SK-MEL-5 (cell line): ENCODE results near the gene DNALI1. TPM values are rescaled to one million over a fixed set of nuclear protein-coding genes. Genes with fewer than 3 reads are reported as not detected.
"Not testable (repeated sequence)": the region's sequence is repeated elsewhere in the genome, so short reads cannot be mapped to it uniquely, and the experiment has no call there.

Experiments
- DNase-seq: peaks from one replicate; pipeline ENCODE4 v3.0.0-alpha.2; 2016; ENCODE audit warnings: low read depth, low spot score
- in situ Hi-C: cut with HindIII; loops from 2 replicates; pipeline ENCODE4 v1.10.0; 2016; ENCODE audit warnings: low sequenced_read_pairs, high pct_unique_total_duplicates, low pct_unique_long_range_greater_than_20kb
- polyA plus RNA-seq, 2 experiments: library from polyadenylated mRNA; depleted of rRNA; stranded (reverse); fragments of >200 nt; gene quantifications; 2 replicates each; pipeline ENCODE4 v1.2.3, GENCODE V29; 2015
- total RNA-seq: library from RNA; depleted of rRNA; stranded (reverse); fragments of >200 nt; shearing (Covaris generic); gene quantifications from 2 replicates; pipeline ENCODE4 v1.2.3, GENCODE V29; 2014; rRNA removed

DNALI1 gene
- total RNA-seq, result not detected in 2 replicates
- not detected in 2 replicates for polyA plus RNA-seq (2015; cell fraction: cytosol; rRNA removed)
- not detected in 2 replicates for polyA plus RNA-seq (2015; cell fraction: nucleus; rRNA removed)

DNA sequence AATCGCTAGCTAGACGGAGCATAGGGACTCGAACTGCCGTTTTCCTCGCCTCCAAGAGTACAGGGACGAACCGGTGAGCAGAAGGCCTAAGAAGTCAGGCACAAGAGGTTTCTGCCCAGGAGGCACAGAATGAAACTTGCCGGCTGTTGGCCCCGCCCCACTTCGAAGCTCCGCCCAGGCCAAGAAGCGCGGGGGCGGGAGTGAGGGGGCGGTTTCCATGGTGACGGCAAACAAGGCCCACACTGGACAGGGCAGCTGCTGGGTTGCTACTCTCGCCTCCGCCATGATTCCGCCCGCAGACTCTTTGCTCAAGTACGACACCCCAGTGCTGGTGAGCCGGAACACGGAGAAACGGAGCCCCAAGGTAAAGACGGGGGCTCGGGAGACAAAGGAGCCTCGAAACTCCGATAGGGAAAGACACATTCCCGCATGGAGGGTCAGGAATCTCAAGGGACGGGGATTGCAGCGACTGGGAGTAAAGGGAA lies at the start of gene DNALI1:
DNALI1 (plus strand) TSS at position 229 of the 485 bp plus-strand sequence; CDS start at position 284, 55 bp downstream.
- peak; percentile 43 for DNase-seq
- in situ Hi-C loops, result no loop called here

DNA sequence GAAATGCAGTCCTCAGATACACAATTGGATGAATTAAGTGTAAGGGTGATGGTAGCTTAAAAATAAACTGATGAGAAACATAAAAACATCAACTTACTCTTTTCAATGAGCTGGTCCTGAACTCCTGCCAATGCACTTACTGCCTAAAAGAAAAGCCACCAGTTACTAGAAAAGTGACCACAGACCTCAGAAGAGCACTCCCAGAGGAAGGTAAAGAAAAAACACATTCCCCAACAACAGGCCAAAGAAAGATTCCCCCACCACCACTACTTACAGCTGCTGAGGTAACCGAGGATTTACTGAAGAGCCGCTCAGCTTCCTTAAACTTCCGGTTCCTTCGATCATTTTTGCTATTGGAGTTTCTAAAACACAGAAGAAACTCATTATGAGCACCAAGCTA lies 47.6 kb upstream of the DNALI1 start:
- in situ Hi-C loops, result no loop called here
- DNase-seq, result peak; percentile 47

DNA sequence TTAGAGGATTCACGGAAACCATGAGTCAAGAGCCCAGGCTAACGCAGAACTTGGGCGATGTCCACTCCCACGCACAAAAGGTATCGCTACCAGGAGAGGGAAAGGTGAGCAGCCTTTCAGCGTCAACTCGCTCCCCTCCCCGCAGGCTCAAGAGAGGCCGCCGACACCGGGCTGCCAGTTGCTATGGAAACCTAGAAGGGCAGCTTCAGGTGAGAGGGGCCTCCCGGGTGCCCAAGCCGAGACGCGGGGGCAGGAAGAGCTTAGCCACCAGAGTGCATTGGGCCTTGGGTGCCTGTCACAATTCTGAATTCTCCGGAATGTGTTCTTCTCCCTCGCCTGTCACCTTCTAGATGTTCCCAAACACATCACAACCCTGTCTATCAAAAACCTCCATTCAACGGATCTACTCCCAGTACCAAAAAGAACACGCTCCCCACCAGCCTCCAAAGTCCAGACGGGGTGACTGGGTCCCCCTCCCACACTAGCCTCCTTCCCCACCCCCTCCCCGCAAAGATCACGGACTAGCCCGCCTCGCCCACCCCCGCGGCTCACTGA lies 42.9 kb upstream of the DNALI1 start:
- no peak for DNase-seq
- in situ Hi-C loops, result no loop called here

DNA sequence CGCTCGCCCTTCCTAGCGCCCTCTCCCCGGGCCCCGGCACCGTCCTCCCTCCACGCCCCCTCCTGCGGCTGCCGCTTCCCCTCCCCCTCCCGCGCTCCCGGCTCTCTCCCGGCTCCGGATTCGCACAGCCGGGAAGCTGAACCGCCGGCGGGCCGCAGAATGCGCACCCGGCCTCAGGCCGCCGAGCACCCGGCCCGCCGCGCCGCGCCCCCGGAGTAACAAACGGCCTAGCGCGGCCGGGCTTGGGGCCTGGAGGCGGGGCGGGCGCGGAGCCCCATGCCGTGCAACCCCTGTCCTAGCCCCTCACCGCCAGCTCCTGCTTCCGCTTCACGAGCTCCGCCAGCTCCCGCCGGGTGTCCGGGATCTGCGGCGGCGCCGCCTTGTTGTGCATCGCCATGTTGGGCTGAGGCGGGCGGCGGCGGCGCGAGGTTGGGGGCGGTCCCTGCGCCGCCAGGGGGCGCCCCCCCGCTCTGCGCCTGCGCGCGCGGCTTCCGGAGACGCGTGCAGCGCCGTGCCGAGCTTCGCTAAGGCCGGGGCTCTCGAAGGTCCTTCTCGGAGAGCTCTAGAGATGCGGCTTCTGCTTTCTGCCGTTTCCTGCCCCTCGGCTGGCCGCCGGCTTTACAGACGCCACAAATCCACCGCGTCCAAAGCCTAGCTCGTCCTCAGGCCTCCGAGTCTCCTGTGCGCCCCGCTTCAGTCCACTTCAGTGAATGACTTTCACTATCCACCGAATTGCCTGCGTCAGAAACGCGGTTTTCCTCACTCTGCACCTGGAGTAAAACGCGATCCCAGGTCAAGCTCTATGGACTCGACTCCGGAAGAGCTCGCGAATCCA lies 42.2 kb upstream of the DNALI1 start, which contains the start of gene MEAF6:
MEAF6 (minus strand) TSS at position 417 of the 835 bp plus-strand sequence; CDS start at position 397, 20 bp downstream.
- in situ Hi-C loops, result no loop called here
- peak; percentile 72 for DNase-seq

DNA sequence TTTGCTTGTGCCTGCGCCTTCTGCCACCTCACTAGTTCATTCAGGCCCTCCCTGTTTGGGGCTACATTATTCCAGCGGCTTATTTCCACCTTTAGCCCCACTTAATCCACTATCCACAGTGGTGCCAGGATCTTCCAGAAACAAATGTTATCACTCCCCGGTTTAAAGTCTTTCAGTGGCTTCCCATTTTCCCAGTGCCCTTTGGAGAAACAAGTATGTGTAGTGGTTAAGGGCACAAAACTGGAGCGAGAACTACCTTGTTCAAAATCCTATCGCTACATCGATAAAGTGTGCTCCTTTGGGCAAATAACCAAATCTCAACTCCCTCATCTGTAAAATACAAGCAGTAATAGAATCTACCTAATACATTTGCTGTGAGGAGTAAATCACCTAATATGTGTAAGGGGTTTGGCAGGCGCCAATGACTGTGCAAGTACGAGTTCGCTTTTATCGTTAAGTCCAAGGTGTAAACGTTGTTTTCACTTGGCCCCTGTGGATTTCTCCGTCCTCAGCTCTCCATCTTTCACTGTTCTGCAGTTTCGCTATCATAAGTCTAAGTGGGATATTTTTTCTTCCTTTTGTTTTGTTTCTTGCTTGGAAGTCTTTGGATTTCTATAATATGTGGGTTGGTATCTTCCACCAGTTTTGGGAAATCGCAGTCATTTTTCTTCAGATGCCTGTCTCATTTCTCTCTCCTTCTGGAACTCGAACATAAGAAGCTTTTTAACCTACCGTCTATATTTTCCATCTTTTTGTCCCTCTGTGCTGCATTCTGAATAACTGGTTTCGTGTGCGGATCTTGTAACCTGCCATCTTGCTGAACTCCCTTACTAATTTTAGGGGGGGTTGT lies 41.3 kb upstream of the DNALI1 start:
- in situ Hi-C loops, result no loop called here

DNA sequence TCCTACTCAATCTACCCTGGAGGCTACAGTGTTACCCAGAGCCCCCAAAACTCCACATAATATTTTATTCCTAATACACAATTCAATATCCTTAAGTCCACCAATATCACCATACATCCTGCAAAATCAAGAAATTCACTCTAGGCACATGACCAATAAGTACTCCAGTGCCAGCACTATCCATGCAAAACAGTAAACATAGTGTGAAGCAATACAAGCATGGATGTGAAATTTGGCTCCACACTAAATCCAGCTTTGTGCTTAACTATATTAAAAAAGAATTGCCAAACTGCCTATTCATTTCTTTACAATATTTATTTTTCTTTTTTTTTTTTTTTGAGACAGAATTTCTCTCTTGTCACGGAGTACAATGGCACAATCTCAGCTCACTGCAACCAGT lies 39.2 kb upstream of the DNALI1 start:
- DNase-seq, result no peak
- in situ Hi-C loops, result no loop called here

More for the DNA sequence above, 41.3 kb upstream of the DNALI1 start:
- no peak for DNase-seq

DNA sequence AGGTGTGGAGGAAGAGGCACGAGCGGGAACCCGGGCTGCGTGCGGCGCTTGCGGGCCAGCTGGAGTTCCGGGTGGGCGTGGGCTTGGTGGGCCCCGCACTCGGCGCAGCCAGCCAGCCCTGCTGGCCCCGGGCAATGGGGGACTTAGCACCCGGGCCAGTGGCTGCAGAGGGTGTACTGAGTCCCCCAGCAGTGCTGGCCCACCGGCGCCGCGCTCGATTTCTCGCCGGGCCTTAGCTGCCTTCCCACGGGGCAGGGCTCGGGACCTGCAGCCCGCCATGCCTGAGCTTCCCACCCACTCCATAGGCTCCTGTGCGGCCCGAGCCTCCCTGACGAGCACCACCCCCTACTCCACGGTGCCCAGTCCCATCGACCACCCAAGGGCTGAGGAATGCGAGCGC lies 38.5 kb upstream of the DNALI1 start:
- in situ Hi-C loops, DNase-seq: not testable (repeated sequence)

DNA sequence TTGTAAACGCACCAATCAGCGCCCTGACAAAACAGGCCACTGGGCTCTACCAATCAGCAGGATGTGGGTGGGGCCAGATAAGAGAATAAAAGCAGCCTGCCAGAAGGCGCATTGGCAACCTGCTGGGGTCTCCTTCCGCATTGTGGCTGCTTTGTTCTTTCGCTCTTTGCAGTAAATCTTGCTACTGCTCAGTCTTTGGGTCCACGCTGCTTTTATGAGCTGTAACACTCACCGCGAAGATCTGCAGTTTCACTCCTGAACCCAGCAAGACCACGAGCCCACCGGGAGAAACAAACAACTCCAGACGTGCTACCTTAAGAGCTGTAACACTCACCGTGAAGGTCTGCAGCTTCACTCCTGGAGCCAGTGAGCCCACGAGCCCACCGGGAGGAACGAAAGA lies 37.8 kb upstream of the DNALI1 start:
- DNase-seq, in situ Hi-C loops: not testable (repeated sequence)

DNA sequence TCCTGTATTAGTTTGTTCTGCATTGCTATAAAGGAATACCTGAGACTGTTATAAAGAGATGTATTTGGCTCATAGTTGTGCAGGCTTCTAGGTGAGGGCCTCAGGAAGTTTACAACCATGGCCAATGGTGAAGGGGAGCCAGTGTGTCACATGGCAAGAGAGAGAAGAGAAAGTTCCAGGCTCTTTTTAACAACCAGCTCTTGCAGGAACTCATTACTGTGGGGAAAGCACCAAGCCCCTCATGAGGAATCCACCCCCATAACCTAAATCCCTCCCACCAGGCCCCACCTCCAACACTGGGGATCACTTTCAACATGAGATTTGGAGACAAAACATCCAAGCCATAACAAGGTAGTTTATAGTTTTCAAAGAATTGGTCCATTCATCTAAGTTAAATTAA lies 37.1 kb upstream of the DNALI1 start:
- in situ Hi-C loops, result no loop called here
- DNase-seq, result no peak

DNA sequence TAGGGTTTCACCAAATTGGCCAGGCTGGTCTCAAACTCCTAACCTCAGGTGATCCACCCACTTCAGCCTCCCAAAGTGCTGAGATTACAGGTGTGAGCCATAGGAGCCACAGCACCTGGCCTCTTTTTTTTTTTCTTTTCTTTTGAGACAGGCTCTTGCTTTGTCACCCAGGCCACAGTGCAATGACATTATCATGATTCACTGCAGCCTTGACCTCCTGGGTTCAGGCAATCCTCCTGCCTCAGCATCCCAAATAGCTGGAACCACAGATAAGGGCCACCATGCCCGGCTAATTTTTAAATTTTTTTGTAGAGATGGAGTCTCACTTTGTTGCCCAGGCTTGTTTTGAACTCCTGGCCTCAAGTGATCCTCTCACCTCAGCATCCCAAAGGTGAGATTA lies 26.9 kb upstream of the DNALI1 start:
- DNase-seq, in situ Hi-C loops: not testable (repeated sequence)

DNA sequence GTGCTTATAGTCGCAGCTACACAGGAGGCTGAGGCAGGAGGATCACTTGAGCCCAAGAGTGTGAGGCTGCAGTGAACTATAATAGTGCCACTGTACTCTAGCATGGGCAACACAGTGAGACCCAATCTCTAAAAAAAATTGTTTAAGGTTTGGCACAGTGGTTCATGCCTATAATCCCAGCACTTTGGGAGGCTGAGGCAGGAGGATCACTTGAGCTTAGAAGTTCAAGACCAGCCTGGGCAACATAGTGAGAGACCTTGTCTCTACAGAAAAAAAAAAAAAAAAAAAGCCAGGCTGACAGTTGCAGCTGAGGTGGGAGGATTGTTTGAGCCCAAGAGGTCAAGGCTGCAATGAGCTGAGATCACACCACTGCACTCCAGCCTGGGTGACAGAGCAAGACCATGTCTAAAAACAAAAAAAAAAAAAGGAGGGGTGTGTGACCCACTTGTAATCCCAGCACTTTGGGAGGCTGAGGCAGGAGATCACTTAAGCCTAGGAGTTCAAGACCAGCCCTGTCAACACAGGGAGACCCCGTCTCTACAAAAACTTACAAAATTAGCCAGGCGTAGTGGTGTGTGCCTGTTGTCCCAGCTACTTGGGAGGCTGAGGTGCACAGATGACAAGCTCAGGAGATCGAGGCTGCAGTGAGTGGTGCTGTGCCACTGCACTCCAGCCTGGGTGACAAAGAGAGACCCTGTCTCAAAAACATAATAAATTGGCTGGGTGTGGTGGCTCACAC lies 24.2 kb upstream of the DNALI1 start:
- DNase-seq, in situ Hi-C loops: not testable (repeated sequence)

DNA sequence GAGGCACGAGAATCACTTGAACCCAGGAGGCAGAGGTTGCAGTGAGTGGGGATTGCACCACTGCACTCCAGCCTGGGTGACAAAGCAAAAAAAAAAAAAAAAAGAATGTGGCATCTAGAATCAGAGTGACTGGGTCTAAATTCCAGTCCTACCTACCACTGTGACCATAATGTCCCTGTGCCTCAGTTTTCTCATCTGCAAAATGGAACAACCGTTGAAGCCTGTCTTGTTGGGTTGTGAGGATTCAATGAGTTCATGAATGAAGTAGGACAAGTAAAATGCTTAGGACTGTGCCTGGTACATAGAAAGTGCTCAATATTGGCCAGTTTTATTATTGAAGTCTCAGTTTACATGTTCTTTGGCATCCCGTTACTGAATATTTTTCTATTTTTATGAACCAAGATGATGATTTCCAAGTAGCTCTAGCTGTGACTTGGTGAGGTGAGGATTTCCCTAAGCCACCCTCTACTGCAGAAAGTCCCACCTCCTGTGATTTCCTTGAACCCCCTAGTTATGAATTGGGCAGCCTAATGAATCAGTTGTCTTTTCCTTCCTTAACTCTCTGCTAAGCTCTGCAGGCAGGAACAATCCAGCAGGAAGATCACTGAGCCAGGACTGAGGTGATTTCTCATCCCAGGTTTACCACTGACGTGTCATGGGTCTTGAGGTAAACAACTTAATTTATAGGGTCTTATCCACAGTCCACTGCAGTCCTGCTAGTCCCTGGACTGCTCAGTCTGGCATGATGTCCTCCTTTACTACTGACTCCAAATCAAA lies 23.2 kb upstream of the DNALI1 start:
- DNase-seq, result no peak
- in situ Hi-C loops, result no loop called here

DNA sequence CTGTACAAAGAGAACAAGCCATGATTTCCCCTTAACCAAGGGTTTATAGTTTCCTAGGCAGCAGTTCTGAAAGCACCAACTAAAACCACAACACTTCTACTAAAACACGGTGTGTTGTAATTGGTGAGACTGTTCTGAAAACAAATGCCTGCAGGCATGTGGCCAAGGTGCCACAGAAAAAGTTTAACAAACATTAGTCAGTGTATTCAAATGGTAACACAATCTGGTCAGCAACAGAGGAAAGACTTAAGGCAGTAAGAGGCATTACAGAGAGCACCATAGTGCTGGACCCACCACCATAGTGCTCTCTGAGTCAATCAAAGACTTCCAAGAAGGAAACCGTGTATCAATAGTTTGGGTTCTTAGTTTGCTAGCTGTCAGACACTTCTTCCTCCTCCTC lies 19.4 kb upstream of the DNALI1 start:
- in situ Hi-C loops, result no loop called here
- DNase-seq, result no peak

DNA sequence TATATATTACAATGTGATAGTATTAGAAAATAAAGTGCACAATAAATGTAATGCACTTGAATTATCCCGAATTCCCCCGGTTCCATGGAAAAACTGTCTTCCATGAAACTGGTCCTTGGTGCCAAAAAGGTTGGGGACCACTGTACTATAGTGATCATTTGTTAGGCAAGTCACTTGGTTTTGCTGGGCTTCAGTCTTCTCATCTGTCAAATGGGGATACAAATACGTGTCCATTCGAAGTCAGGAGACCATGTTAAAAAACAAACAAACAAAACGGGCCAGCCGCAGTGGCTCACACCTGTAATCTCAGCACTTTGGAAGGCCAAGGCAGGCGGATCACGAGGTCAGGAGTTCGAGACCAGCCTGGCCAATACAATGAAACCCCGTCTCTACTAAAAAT lies 17.6 kb upstream of the DNALI1 start:
- in situ Hi-C loops, DNase-seq: not testable (repeated sequence)

DNA sequence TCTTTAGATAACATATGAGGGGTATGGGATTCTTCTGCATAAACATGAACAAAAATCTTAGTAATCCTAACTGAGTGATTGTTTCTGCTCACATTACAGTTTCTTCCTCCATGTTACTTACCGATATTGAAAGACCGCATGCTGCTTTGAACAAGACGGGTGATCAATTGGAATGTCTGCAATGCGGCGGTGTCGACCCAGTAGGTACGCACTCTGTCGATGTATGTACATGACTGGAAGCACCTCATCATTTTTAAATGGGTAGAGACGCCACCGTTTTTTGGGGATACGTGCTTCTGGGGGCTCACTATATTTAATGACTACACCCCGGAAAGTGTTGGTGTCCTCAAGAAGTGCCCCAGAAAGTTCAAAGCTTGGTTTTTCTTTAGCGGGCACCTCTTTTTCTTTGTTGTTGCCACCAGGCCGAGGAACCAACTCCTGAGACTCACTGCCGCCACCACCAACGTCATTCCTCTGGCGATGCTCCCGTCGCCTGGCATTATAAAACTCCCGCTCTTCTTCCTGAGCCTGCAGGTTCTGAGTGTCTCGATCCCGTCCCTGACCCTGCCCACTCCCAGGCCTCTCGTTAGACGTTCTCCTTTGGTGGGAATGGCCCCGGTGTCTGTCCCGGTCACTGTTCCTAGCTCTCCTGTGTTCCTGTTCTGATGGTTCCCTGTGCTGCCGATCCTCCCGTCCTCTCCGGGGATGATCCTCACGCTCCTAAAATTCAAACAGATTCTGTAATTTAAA lies 16.5 kb upstream of the DNALI1 start:
- no peak for DNase-seq
- in situ Hi-C loops, result no loop called here

DNA sequence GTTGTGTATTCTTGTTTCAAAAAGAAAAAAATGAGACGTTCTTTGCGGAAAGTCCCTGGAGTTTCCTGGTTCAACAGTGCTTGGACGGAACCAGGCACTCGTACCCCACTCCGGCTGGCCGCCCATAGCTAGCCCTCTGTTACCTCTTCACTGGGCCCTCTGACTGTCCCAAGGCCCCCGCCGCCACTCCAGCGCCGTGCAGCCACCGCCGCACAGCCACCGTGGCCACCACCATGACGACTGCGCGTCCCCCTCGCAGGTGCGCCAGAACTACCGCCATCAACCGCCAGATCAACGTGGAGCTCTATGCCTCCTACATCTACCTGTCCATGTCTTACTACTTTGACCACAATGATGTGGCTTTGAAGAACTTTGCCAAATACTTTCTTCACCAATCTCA lies 12.2 kb upstream of the DNALI1 start:
- in situ Hi-C loops, result no loop called here
- no peak for DNase-seq
